ENCODE results near the gene NDRG2.

The NDRG2 gene

GRCh38 chr14:21024585-21025370 lies at the start of gene NDRG2:
NDRG2 (minus strand) TSS chr14:21025061; CDS start chr14:21023315, 1,746 bp downstream.
- Histone ChIP-seq H3K79me2 (ENCODE audit: insufficient read depth, low read length) (no peaks in the 10 kb centered on the region), H3K36me3 (ENCODE audit: low read length) (no peaks in the 10 kb centered on the region), H3K27me3 (ENCODE audit: low read length) (no peaks in the 10 kb centered on the region), H3K9ac (ENCODE audit: low read length) (no peak within 1 kb of the TSS), H3K4me2 (ENCODE audit: low read depth, low read length, poor library complexity, severe bottlenecking) (no peak within 1 kb of the TSS), H2AFZ (ENCODE audit: low read depth, low read length, severe bottlenecking) (no peak within 1 kb of the TSS), H3K4me3 (ENCODE audit: insufficient read depth, low read length, poor library complexity, severe bottlenecking) (no peak within 1 kb of the TSS), H3F3A (ENCODE audit: insufficient read depth) (no peaks in the 10 kb centered on the region), H3K9me2 (replicated peaks; ENCODE audit: insufficient read depth, low read length) (no peaks in the 10 kb centered on the region), H4K20me1 (ENCODE audit: low read depth, low read length) (no peaks in the 10 kb centered on the region), H3K27ac (ENCODE audit: low read depth, low read length) (no peak within 1 kb of the TSS), H3K9me3 (ENCODE audit: insufficient read depth, low read length) (no peaks in the 10 kb centered on the region)
- no peak for TF ChIP-seq EZH2phosphoT487 (conservative IDR thresholded peaks at IDR 0.05; ENCODE audit: low read length)
- no peak for TF ChIP-seq CTCF (IDR thresholded peaks at IDR 0.05; ENCODE audit: insufficient read depth, low read length, poor library complexity, severe bottlenecking)

GRCh38 chr14:21073921-21074320 lies 49.1 kb upstream of the NDRG2 start:
- H3K27me3 ChIP-seq (ENCODE audit: low read length): no peaks in the 10 kb centered on the region
- no peaks in the 10 kb centered on the region for H4K20me1 ChIP-seq (ENCODE audit: low read depth, low read length)
- no peak overlapping the region for H3K4me3 ChIP-seq (ENCODE audit: insufficient read depth, low read length, poor library complexity, severe bottlenecking)
- no peaks in the 10 kb centered on the region for H3K36me3 ChIP-seq (ENCODE audit: low read length)
- no peak overlapping the region for H3K4me2 ChIP-seq (ENCODE audit: low read depth, low read length, poor library complexity, severe bottlenecking)
- H3K9ac ChIP-seq (ENCODE audit: low read length): no peak overlapping the region
- H3K27ac ChIP-seq (ENCODE audit: low read depth, low read length): no peak overlapping the region
- no peak for TF ChIP-seq EZH2phosphoT487 (conservative IDR thresholded peaks at IDR 0.05; ENCODE audit: low read length)
- TF ChIP-seq CTCF (IDR thresholded peaks at IDR 0.05; ENCODE audit: insufficient read depth, low read length, poor library complexity, severe bottlenecking): no peak
- H2AFZ ChIP-seq (ENCODE audit: low read depth, low read length, severe bottlenecking): no peak overlapping the region
- H3K79me2 ChIP-seq (ENCODE audit: insufficient read depth, low read length): no peaks in the 10 kb centered on the region
- H3K9me3 ChIP-seq (ENCODE audit: insufficient read depth, low read length): no peaks in the 10 kb centered on the region
- no peaks in the 10 kb centered on the region for H3K9me2 ChIP-seq (replicated peaks; ENCODE audit: insufficient read depth, low read length)
- no peaks in the 10 kb centered on the region for H3F3A ChIP-seq (ENCODE audit: insufficient read depth)

GRCh38 chr14:21072781-21073339 lies 48.0 kb upstream of the NDRG2 start:
- H4K20me1 ChIP-seq (ENCODE audit: low read depth, low read length): no peaks in the 10 kb centered on the region
- H3K9me3 ChIP-seq (ENCODE audit: insufficient read depth, low read length): no peaks in the 10 kb centered on the region
- H3K27ac ChIP-seq (ENCODE audit: low read depth, low read length): no peak overlapping the region
- no peaks in the 10 kb centered on the region for H3K36me3 ChIP-seq (ENCODE audit: low read length)
- no peak for TF ChIP-seq CTCF (IDR thresholded peaks at IDR 0.05; ENCODE audit: insufficient read depth, low read length, poor library complexity, severe bottlenecking)
- no peak for TF ChIP-seq EZH2phosphoT487 (conservative IDR thresholded peaks at IDR 0.05; ENCODE audit: low read length)
- no peak overlapping the region for H2AFZ ChIP-seq (ENCODE audit: low read depth, low read length, severe bottlenecking)
- H3K79me2 ChIP-seq (ENCODE audit: insufficient read depth, low read length): no peaks in the 10 kb centered on the region
- H3K4me3 ChIP-seq (ENCODE audit: insufficient read depth, low read length, poor library complexity, severe bottlenecking): no peak overlapping the region
- H3K9me2 ChIP-seq (replicated peaks; ENCODE audit: insufficient read depth, low read length): no peaks in the 10 kb centered on the region
- H3F3A ChIP-seq (ENCODE audit: insufficient read depth): no peaks in the 10 kb centered on the region
- no peak overlapping the region for H3K4me2 ChIP-seq (ENCODE audit: low read depth, low read length, poor library complexity, severe bottlenecking)
- no peaks in the 10 kb centered on the region for H3K27me3 ChIP-seq (ENCODE audit: low read length)
- no peak overlapping the region for H3K9ac ChIP-seq (ENCODE audit: low read length)
